Muscle layer of duodenum (tissue), 2 donors: ENCODE results near the gene RAB31.

Experiments
- H3K27ac ChIP-seq: one replicate; pipeline ENCODE4 v1.7.0; 2013; ENCODE audit warnings: mild to moderate bottlenecking, low read length
- H3K27me3 ChIP-seq: one replicate; pipeline ENCODE4 v1.7.0; 2013; ENCODE audit warnings: low read depth, mild to moderate bottlenecking, control low read depth, low read length
- H3K36me3 ChIP-seq, 2 donors: one replicate each; pipeline ENCODE4 v1.7.0; 2013; ENCODE audit warnings: low read length in 2 of 2, control low read depth in 1 of 2, mild to moderate bottlenecking in 1 of 2; ENCODE audit not compliant: insufficient read depth in 2 of 2, control insufficient read depth in 1 of 2
- H3K4me1 ChIP-seq, 2 donors: one replicate each; pipeline ENCODE4 v1.7.0; 2013; ENCODE audit warnings: low read length in 2 of 2, mild to moderate bottlenecking in 2 of 2, control low read depth in 1 of 2, moderate library complexity in 1 of 2; ENCODE audit not compliant: insufficient read depth in 2 of 2, control insufficient read depth in 1 of 2
- H3K4me3 ChIP-seq, 2 donors: one replicate each; pipeline ENCODE4 v1.7.0; 2013; ENCODE audit warnings: low read length in 2 of 2, low read depth in 1 of 2, mild to moderate bottlenecking in 1 of 2
- H3K9me3 ChIP-seq, 2 donors: one replicate each; pipeline ENCODE4 v1.7.0; 2013; ENCODE audit warnings: low read length in 2 of 2, control low read depth in 1 of 2, mild to moderate bottlenecking in 1 of 2; ENCODE audit not compliant: control insufficient read depth in 1 of 2
- donor health status: healthy.

Gene RAB31

DNA sequence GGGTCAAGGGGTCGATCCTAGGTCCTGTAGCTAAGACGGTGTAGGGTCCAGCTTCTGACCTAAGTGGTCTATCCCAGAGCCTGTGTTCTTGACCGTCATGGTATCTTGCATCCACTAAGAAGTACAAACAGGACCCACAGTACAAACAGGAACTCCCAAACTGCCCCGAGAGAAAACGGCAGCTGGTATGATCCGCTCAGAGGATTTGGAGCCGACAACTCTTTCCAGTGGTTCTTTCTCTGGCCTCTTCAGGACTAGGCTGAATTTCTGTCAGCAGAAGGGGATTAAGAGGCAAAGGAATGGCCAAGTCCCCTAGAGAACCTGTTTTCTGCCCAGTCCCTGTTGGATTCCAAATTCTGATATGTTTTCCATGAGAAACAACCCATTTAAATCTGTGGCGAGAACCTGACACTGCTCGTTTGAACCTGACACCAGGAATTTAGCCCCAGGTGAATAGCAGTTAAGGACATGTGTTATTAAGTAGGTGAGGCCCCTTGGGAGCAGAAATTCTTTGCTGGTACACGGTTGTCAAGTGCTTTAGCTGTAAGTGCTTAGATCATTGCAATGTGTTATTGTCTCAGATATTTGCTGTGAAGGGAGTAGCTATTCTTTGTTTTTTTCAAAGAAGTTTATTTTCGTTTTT, 127.1 kb downstream of the RAB31 start:
- Histone ChIP-seq H3K27ac (peak overlapping the region; percentile 41), H3K36me3 (peaks cover 6 to 8% of the 10 kb centered on the region in 2 donors), H3K27me3 (no peaks in the 10 kb centered on the region), H3K4me3 (no peak overlapping the region), H3K9me3 (no peaks in the 10 kb centered on the region), H3K4me1 (peaks cover 0 to 18% of the 10 kb centered on the region in 2 donors)

DNA sequence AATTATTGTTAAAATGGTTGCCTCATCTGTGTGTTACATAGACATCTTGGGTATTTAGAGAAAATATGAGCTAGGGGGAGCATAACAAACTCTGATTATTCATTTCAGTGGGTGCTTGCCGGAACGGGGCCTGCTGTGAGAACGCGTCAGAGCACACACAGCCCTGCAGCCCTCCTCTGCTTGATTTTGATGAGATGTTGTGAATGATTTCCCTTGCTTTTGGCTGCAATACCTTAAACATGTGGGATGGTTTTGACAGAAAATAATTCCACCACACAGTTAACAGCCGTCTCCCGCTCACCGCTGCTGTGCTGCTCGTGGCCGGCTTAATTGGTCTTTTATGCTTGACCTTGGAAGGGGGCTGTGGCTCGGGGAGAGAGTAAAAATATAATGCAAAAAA, 127.7 kb downstream of the RAB31 start:
- H3K27me3 ChIP-seq = no peaks in the 10 kb centered on the region
- H3K36me3 ChIP-seq = peaks cover 6 to 8% of the 10 kb centered on the region in 2 donors
- H3K4me3 ChIP-seq = no peak overlapping the region
- no peaks in the 10 kb centered on the region for H3K9me3 ChIP-seq
- peak overlapping the region; percentile 41 for H3K27ac ChIP-seq
- peaks cover 0 to 18% of the 10 kb centered on the region in 2 donors for H3K4me1 ChIP-seq

GRCh38 chr18:9838144-9838877, 130.2 kb downstream of the RAB31 start:
- Histone ChIP-seq H3K36me3 (no peaks in the 10 kb centered on the region), H3K9me3 (no peaks in the 10 kb centered on the region), H3K4me1 (peaks cover 0 to 20% of the 10 kb centered on the region in 2 donors), H3K27me3 (no peaks in the 10 kb centered on the region), H3K27ac (peak overlapping the region; percentile 58), H3K4me3 (no peak overlapping the region)

- no peak overlapping the region for H3K4me3 ChIP-seq
- H3K27me3 ChIP-seq = no peaks in the 10 kb centered on the region
- H3K36me3 ChIP-seq = no peaks in the 10 kb centered on the region
- peaks cover 0 to 25% of the 10 kb centered on the region in 2 donors for H3K4me1 ChIP-seq
- H3K27ac ChIP-seq = peak overlapping the region; percentile 58
- H3K9me3 ChIP-seq = no peaks in the 10 kb centered on the region
Measured at GRCh38 chr18:9839211-9839610, 131.1 kb downstream of the RAB31 start.

DNA sequence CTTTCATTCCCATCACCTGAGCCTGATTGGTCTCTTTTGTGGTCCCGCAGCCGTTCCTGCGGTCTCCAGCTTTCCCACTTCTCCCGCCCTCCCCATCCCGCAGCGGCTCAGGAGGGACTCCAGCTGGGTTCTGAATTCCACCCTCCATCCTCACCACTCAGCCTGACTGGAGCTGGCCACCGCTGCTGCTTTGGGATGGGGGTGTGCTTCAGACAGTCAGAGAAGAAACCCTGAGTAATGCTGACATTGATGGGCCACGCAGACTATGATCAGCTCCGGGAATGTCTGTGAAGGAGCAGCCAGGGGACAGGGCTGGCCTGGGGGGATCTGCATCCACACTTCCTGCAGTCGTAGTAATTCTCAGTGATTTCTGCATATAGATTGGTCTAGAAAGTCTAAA, 131.8 kb downstream of the RAB31 start:
- no peaks in the 10 kb centered on the region for H3K27me3 ChIP-seq
- peaks cover 0 to 25% of the 10 kb centered on the region in 2 donors for H3K4me1 ChIP-seq
- H3K36me3 ChIP-seq = no peaks in the 10 kb centered on the region
- H3K4me3 ChIP-seq = no peak overlapping the region
- no peaks in the 10 kb centered on the region for H3K9me3 ChIP-seq
- no peak overlapping the region for H3K27ac ChIP-seq

DNA sequence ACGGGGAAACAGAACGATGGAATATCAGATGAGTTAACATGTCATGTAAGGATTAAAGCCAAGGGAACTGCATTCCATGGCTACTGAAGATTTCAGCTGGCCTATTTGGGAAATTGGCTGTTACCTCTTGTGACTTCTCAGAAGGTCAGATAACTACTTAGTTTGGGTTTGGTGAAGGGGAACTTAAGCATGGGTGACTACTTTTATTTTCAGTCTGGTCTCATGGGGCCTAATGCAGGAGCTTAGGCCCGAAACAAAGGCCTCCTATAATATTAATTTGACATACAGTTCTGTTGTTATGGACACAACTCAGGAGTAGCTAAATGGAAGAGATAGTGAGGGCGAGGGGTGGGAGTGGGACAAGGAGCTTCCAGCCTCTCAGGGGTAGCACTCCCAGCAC, 133.7 kb downstream of the RAB31 start:
- H3K9me3 ChIP-seq = no peaks in the 10 kb centered on the region
- H3K27ac ChIP-seq = no peak overlapping the region
- peaks cover 0 to 30% of the 10 kb centered on the region in 2 donors for H3K4me1 ChIP-seq
- no peak overlapping the region for H3K4me3 ChIP-seq
- no peaks in the 10 kb centered on the region for H3K36me3 ChIP-seq
- H3K27me3 ChIP-seq = no peaks in the 10 kb centered on the region

GRCh38 chr18:9842448-9842847, 134.3 kb downstream of the RAB31 start:
- no peak overlapping the region for H3K27ac ChIP-seq
- H3K9me3 ChIP-seq = no peaks in the 10 kb centered on the region

DNA sequence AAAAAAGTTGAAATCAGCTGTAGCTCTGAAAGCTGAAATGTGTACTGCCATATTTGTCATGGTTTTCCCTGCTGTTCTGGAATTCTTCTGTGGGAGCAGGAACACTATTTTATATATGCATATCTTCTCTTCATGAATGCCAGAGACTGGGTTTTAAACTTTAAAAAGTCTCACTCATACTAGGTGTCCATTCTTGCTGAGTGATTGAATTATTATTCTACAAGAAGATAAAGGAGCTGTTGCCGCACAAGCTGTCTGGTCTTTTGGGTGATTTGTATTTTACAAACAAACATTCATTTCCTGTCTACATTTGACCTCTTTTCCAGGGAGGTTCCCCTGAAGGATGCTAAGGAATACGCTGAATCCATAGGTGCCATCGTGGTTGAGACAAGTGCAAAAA, 137.2 kb downstream of the RAB31 start:
- Histone ChIP-seq H3K4me1 (peaks cover 0 to 12% of the 10 kb centered on the region in 2 donors), H3K27ac (no peak overlapping the region), H3K9me3 (no peaks in the 10 kb centered on the region), H3K4me3 (no peak overlapping the region), H3K36me3 (no peaks in the 10 kb centered on the region), H3K27me3 (no peaks in the 10 kb centered on the region)

More at GRCh38 chr18:9842448-9842847, 134.3 kb downstream of the RAB31 start:
- Histone ChIP-seq H3K4me3 (no peak overlapping the region), H3K4me1 (peaks cover 0 to 30% of the 10 kb centered on the region in 2 donors), H3K27me3 (no peaks in the 10 kb centered on the region), H3K36me3 (no peaks in the 10 kb centered on the region)

- Histone ChIP-seq H3K9me3 (no peaks in the 10 kb centered on the region), H3K27ac (no peak overlapping the region), H3K4me1 (peaks cover 0 to 12% of the 10 kb centered on the region in 2 donors), H3K27me3 (no peaks in the 10 kb centered on the region), H3K4me3 (peak overlapping the region in 1 of 2 donors; percentile 9), H3K36me3 (no peaks in the 10 kb centered on the region)
Measured at GRCh38 chr18:9846162-9846925, 138.2 kb downstream of the RAB31 start.

- H3K4me1 ChIP-seq = peaks cover 0 to 10% of the 10 kb centered on the region in 2 donors
- no peaks in the 10 kb centered on the region for H3K36me3 ChIP-seq
- H3K9me3 ChIP-seq = no peaks in the 10 kb centered on the region
- no peak overlapping the region for H3K4me3 ChIP-seq
- H3K27me3 ChIP-seq = no peaks in the 10 kb centered on the region
- H3K27ac ChIP-seq = no peak overlapping the region
Measured at GRCh38 chr18:9848170-9848879, 140.2 kb downstream of the RAB31 start.
